ENCODE results near the gene INSIG1. TPM values are rescaled to one million over a fixed set of nuclear protein-coding genes. Genes with fewer than 3 reads are reported as not detected.

Gene INSIG1
- total RNA-seq, 4 donors from 2014 or later, result 28.7 to 65.5 (median 45.0) TPM

GRCh38 chr7:155352076-155352752 is 54.5 kb downstream of the INSIG1 start:
- H3K9me3 ChIP-seq, result no peaks in the 10 kb centered on the region
- H3K4me3 ChIP-seq, result no peak overlapping the region
- 83% methylated on average over 17 of the region's 21 CpGs; no CpG with 5 or more reads in 1 of the 2 donors for WGBS, 2 donors (ENCODE audit: low coverage in 1 of 2)
- H3K27me3 ChIP-seq, result peaks cover 31% of the 10 kb centered on the region
- DNase-seq, result no peak
- in situ Hi-C loops (cut with MboI; ENCODE audit: low pct_ligation_motif_present in 1 of 4, low pct_unique_long_range_greater_than_20kb in 1 of 4, low sequenced_read_pairs in 3 of 4) (loop anchor here in 1 of 4 donors (25.0 kb wide), 1 partner anchor 440 kb away; no protein-coding TSS in a partner anchor), intact Hi-C loops (cut with DNase I; ENCODE audit: low total_unique reads) (loop anchor here (5.0 kb wide), 1 partner anchor 165 kb away; no protein-coding TSS in a partner anchor)
- H3K27ac ChIP-seq, result no peak overlapping the region
- no peaks in the 10 kb centered on the region for H3K36me3 ChIP-seq
- H3K4me1 ChIP-seq, result no peaks in the 10 kb centered on the region
- TF ChIP-seq EP300 (IDR thresholded peaks at IDR 0.05; ENCODE audit: low read depth) (no peak), POLR2A (IDR thresholded peaks at IDR 0.05) (no peak), POLR2AphosphoS5 (IDR thresholded peaks at IDR 0.05) (no peak)
- TF ChIP-seq, protein P1, sequence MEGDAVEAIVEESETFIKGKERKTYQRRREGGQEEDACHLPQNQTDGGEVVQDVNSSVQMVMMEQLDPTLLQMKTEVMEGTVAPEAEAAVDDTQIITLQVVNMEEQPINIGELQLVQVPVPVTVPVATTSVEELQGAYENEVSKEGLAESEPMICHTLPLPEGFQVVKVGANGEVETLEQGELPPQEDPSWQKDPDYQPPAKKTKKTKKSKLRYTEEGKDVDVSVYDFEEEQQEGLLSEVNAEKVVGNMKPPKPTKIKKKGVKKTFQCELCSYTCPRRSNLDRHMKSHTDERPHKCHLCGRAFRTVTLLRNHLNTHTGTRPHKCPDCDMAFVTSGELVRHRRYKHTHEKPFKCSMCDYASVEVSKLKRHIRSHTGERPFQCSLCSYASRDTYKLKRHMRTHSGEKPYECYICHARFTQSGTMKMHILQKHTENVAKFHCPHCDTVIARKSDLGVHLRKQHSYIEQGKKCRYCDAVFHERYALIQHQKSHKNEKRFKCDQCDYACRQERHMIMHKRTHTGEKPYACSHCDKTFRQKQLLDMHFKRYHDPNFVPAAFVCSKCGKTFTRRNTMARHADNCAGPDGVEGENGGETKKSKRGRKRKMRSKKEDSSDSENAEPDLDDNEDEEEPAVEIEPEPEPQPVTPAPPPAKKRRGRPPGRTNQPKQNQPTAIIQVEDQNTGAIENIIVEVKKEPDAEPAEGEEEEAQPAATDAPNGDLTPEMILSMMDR (IDR thresholded peaks at IDR 0.05), result no peak

DNA sequence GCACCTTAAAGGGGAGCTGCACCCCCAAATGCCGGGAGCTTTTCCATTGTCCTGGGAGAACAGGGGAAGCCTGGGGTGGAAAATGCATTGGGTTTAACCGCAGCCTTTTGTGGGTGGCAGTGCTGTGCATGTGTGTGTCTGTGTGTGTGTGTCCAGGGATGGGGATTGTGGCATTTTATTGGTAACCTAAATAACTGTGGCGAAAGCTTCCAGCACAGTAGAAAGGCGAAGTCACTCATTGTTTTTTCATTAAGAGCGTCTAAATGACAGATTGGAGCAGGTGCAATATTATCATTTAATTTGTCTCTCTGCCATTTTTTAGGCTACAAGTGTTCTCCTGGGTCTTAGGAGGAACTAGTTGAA is 55.1 kb downstream of the INSIG1 start:
- H3K9me3 ChIP-seq, result no peaks in the 10 kb centered on the region
- in situ Hi-C loops (cut with MboI; ENCODE audit: low pct_ligation_motif_present in 1 of 4, low pct_unique_long_range_greater_than_20kb in 1 of 4, low sequenced_read_pairs in 3 of 4), result loop anchor here in 1 of 4 donors (25.0 kb wide), 1 partner anchor 440 kb away; no protein-coding TSS in a partner anchor
- peaks cover 36% of the 10 kb centered on the region for H3K27me3 ChIP-seq
- intact Hi-C loops (cut with DNase I; ENCODE audit: low total_unique reads), result loop anchor here (5.0 kb wide), 1 partner anchor 165 kb away; no protein-coding TSS in a partner anchor
- H3K36me3 ChIP-seq, result no peaks in the 10 kb centered on the region
- TF ChIP-seq EP300 (IDR thresholded peaks at IDR 0.05; ENCODE audit: low read depth) (no peak), POLR2A (IDR thresholded peaks at IDR 0.05) (no peak), POLR2AphosphoS5 (IDR thresholded peaks at IDR 0.05) (no peak)
- TF ChIP-seq, protein P1 (IDR thresholded peaks at IDR 0.05), result no peak
- no peak overlapping the region for H3K27ac ChIP-seq
- H3K4me1 ChIP-seq, result no peaks in the 10 kb centered on the region
- no peak overlapping the region for H3K4me3 ChIP-seq
- DNase-seq, result no peak
- 84 to 86% methylated on average over 3 to 5 of the region's 5 CpGs for WGBS, 2 donors (ENCODE audit: low coverage in 1 of 2)

GRCh38 chr7:155353256-155353897 is 55.7 kb downstream of the INSIG1 start:
- no peaks in the 10 kb centered on the region for H3K4me1 ChIP-seq
- in situ Hi-C loops (cut with MboI; ENCODE audit: low pct_ligation_motif_present in 1 of 4, low pct_unique_long_range_greater_than_20kb in 1 of 4, low sequenced_read_pairs in 3 of 4) (loop anchor here in 1 of 4 donors (25.0 kb wide), 1 partner anchor 441 kb away; no protein-coding TSS in a partner anchor), intact Hi-C loops (cut with DNase I; ENCODE audit: low total_unique reads) (loop anchor here (5.0 kb wide), 1 partner anchor 166 kb away; no protein-coding TSS in a partner anchor)
- H3K27me3 ChIP-seq, result peaks cover 42% of the 10 kb centered on the region
- no peaks in the 10 kb centered on the region for H3K9me3 ChIP-seq
- H3K27ac ChIP-seq, result no peak overlapping the region
- 33 to 60% methylated on average over 3 to 9 of the region's 9 CpGs for WGBS, 2 donors (ENCODE audit: low coverage in 1 of 2)
- no peak for TF ChIP-seq POLR2A (IDR thresholded peaks at IDR 0.05)
- no peak for TF ChIP-seq POLR2AphosphoS5 (IDR thresholded peaks at IDR 0.05)
- TF ChIP-seq, protein P1 (IDR thresholded peaks at IDR 0.05), result no peak
- TF ChIP-seq EP300 (IDR thresholded peaks at IDR 0.05; ENCODE audit: low read depth), result no peak
- H3K36me3 ChIP-seq, result no peaks in the 10 kb centered on the region
- no peak for DNase-seq
- H3K4me3 ChIP-seq, result no peak overlapping the region

- Histone ChIP-seq H3K9me3 (no peaks in the 10 kb centered on the region), H3K4me1 (no peaks in the 10 kb centered on the region), H3K36me3 (no peaks in the 10 kb centered on the region), H3K4me3 (no peak overlapping the region), H3K27ac (no peak overlapping the region), H3K27me3 (peaks cover 43% of the 10 kb centered on the region)
- no peak for DNase-seq
- TF ChIP-seq EP300 (IDR thresholded peaks at IDR 0.05; ENCODE audit: low read depth), result no peak
- no peak for TF ChIP-seq POLR2A (IDR thresholded peaks at IDR 0.05)
- TF ChIP-seq, protein P1 (IDR thresholded peaks at IDR 0.05), result no peak
- no peak for TF ChIP-seq POLR2AphosphoS5 (IDR thresholded peaks at IDR 0.05)
- 79% methylated on average over 20 of the region's 20 CpGs; no CpG with 5 or more reads in 1 of the 2 donors for WGBS, 2 donors (ENCODE audit: low coverage in 1 of 2)
- intact Hi-C loops (cut with DNase I; ENCODE audit: low total_unique reads), result loop anchor here (5.0 kb wide), 1 partner anchor 167 kb away; no protein-coding TSS in a partner anchor
- in situ Hi-C loops (cut with MboI; ENCODE audit: low pct_ligation_motif_present in 1 of 4, low pct_unique_long_range_greater_than_20kb in 1 of 4, low sequenced_read_pairs in 3 of 4), result loop anchor here in 1 of 4 donors (25.0 kb wide), 1 partner anchor 442 kb away; no protein-coding TSS in a partner anchor
Measured at GRCh38 chr7:155354371-155355048, 56.8 kb downstream of the INSIG1 start.

Data from transverse colon (tissue), 4 donors.